Coronary artery (tissue), 2 donors: Measurements from ENCODE around the gene PHACTR4.
A peak's percentile ranks its signal among the peaks of the same experiment; 100 is the strongest.
"Not testable (repeated sequence)": the region's sequence is repeated elsewhere in the genome, so short reads cannot be mapped to it uniquely, and the experiment has no call there.

Source experiments
- DNase-seq: peaks from one replicate; pipeline ENCODE4 v3.0.0-alpha.2; 2017; ENCODE audit warnings: low spot score
- H3K27ac ChIP-seq, 2 donors: fragments of 200-600 bp; sonication (generic); one replicate each; pipeline ENCODE4 v1.5.1; 2016 to 2019
- H3K4me3 ChIP-seq: fragments of 200-600 bp; sonication (generic); 2 replicates; pipeline ENCODE4 v1.5.1; 2016; ENCODE audit warnings: mild to moderate bottlenecking, moderate library complexity
- CTCF ChIP-seq: fragments of 200-600 bp; sonication (generic); IDR thresholded peaks from one replicate; pipeline ENCODE4 v1.5.1; 2019; ENCODE audit warnings: antibody characterized with exemption

The PHACTR4 gene

GRCh38 chr1:28329395-28330153 is 40.0 kb upstream of the PHACTR4 start:
- no peak for DNase-seq
- peak overlapping the region; percentile 70 for H3K4me3 ChIP-seq
- peak overlapping the region; percentile 77 to 87 for H3K27ac ChIP-seq
- no peak for TF ChIP-seq CTCF

DNA sequence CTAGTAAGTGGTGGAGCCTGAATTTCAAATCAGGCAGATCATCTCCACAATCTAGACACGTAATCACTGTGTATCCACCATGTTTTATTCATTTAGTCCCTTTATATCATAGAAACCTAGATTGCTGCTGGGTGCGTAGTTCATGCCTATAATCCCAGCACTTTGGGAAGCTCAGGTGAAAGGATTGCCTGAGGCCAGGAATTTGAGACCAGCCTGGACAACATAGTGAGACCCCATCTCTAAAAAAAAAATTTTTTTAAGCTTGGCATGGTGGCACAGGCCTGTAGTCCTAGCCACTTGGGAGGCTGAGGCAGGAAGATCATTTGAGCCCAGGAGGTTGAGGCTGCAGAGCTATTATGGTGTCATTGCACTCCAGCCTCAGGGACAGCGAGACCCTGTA is 30.6 kb upstream of the PHACTR4 start:
- no peak for TF ChIP-seq CTCF
- Histone ChIP-seq H3K27ac (no peak overlapping the region), H3K4me3 (no peak overlapping the region)
- no peak for DNase-seq

DNA sequence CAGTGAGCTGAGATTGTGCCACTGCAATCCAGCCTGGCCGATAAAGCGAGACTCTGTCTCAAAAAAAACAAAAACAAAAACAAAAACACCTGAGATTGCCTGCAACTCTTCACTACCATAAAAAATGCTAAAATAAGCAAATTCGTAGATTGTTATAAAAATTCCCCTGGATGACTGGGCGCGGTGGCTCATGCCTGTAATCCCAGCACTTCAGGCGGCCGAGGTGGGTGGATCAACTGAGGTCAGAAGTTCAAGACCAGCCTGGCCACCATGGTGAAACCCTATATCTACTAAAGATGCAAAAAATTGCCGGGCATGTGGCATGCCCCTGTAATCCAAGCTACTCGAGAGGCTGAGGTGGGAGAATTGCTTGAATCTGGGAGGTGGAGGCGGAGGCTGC is 30.0 kb upstream of the PHACTR4 start:
- no peak overlapping the region for H3K4me3 ChIP-seq
- no peak for TF ChIP-seq CTCF
- DNase-seq, result no peak
- no peak overlapping the region for H3K27ac ChIP-seq

DNA sequence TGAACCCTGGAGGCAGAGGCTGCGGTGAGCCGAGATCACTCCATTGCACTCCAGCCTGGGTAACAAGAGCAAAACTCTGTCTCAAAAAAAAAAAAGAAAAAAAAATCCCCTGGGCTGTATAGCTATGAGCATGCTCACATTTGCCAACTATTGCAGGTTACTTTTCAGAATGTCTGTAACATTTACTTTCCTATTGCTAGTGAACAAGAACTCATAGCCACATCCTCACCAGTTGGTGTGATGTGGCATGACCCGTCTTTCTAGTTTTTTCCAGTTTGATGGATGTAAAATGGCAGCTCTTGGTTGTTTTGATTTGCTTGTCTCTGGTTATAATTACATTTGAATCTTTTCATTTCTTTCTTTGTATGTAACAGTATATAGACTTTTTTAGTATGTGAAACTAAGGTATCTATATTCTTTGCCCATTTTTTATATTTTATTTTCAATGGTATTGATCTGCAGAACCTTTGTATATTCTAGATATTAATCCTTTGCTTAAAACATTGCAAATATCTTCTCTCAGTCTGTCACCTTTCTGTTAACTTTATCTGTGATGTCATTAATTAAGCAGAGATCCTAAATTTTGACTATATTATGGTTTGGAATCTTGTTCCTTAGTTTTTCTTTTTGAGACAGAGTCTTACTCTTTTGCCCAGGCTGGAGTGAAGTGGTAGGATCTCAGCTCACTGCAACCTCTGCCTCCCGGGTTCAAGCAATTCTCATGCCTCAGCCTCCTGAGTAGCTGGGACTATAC is 29.1 kb upstream of the PHACTR4 start:
- TF ChIP-seq CTCF, result no peak
- DNase-seq, result no peak
- H3K27ac ChIP-seq, result no peak overlapping the region
- no peak overlapping the region for H3K4me3 ChIP-seq

GRCh38 chr1:28341591-28341990 is 27.9 kb upstream of the PHACTR4 start:
- H3K27ac ChIP-seq, result no peak overlapping the region
- TF ChIP-seq CTCF, result no peak
- H3K4me3 ChIP-seq, result no peak overlapping the region
- no peak for DNase-seq

GRCh38 chr1:28343405-28343804 is 26.1 kb upstream of the PHACTR4 start:
- no peak for TF ChIP-seq CTCF
- no peak for DNase-seq
- no peak overlapping the region for H3K27ac ChIP-seq
- no peak overlapping the region for H3K4me3 ChIP-seq

DNA sequence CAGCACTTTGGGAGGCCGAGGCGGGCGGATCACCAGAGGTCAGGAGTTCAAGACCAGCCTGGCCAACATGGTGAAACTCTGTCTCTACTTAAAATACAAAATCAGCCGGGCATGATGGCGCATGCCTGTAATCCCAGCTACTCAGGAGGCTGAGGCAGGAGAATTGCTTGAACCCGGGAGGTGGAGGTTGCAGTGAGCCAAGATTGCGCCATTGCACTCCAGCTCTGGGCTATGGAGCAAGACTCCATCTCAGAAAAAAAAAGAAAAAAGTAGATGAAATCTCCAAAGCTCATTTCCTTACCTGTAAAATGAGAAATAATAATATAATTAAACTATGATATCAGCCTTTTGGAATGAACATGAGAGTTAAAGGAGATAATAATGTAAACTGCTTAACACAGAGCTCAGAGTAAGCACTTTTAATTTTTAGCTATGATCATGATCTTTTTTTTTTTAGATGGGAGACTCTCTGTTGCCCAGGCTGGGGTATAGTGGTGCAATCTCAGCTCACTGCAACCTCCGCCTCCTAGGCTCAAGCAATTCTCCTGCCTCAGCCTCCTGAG is 16.2 kb upstream of the PHACTR4 start:
- H3K27ac ChIP-seq, DNase-seq, H3K4me3 ChIP-seq: not testable (repeated sequence)
